H1 (cell line): ENCODE measurements around the gene SELPLG.

Source experiments
- CEBPB ChIP-seq: IDR thresholded peaks from 2 replicates; pipeline ENCODE4 v1.6.1; 2012; ENCODE audit warnings: low read depth, low read length
- EP300 ChIP-seq, 2 experiments: IDR thresholded peaks; 1 replicate in 1 of 2; 2 replicates in 1 of 2; pipeline ENCODE4 v1.6.1; 2011 to 2012; ENCODE audit warnings: low read depth in 2 of 2, low read length in 2 of 2, mild to moderate bottlenecking in 2 of 2, borderline replicate concordance in 1 of 2, inconsistent platforms in 1 of 2, moderate library complexity in 1 of 2
- EZH2 ChIP-seq: fragments of 200-600 bp; sonication (generic); IDR thresholded peaks from 2 replicates; pipeline ENCODE4 v1.7.1; 2012; ENCODE audit warnings: low read depth, mild to moderate bottlenecking, moderate library complexity, low read length, inconsistent platforms; ENCODE audit not compliant: severe bottlenecking
- JUN ChIP-seq: IDR thresholded peaks from 2 replicates; pipeline ENCODE4 v1.6.1; 2011; ENCODE audit warnings: low read depth, mild to moderate bottlenecking, improper control_type of control experiment, low read length
- POLR2A ChIP-seq, 2 experiments: IDR thresholded peaks; 1 replicate in 1 of 2; 2 replicates in 1 of 2; pipeline ENCODE4 v1.6.1; 2011; ENCODE audit warnings: low read depth in 2 of 2, low read length in 2 of 2, mild to moderate bottlenecking in 2 of 2; ENCODE audit errors: control extremely low read depth in 1 of 2
- RAD21 ChIP-seq, 2 experiments: IDR thresholded peaks in 1 of 2; conservative IDR thresholded peaks in 1 of 2; 2 replicates each; pipeline ENCODE4 v1.6.1; 2011; ENCODE audit warnings: low read depth in 2 of 2, low read length in 2 of 2, improper control_type of control experiment in 1 of 2, inconsistent platforms in 1 of 2, mild to moderate bottlenecking in 1 of 2, moderate library complexity in 1 of 2
- TBP ChIP-seq: IDR thresholded peaks from 2 replicates; pipeline ENCODE4 v1.6.1; 2011; ENCODE audit warnings: low read depth, low read length, improper control_type of control experiment
- TEAD4 ChIP-seq: IDR thresholded peaks from 2 replicates; pipeline ENCODE4 v1.6.1; 2012; ENCODE audit warnings: low read depth, low read length, inconsistent platforms, mixed read lengths
- YY1 ChIP-seq: IDR thresholded peaks from 2 replicates; pipeline ENCODE4 v1.6.1; 2011; ENCODE audit warnings: low read depth, mild to moderate bottlenecking, low read length
- TF ChIP-seq, protein P1 (sequence below), 3 experiments: IDR thresholded peaks; 1 replicate in 2 of 3; 2 replicates in 1 of 3; pipeline versions ENCODE4 v1.5.1 to v1.6.1; 2011; ENCODE audit warnings: low read length in 3 of 3, mild to moderate bottlenecking in 3 of 3, inconsistent platforms in 2 of 3, low read depth in 1 of 3, moderate library complexity in 1 of 3; ENCODE audit not compliant: insufficient read depth in 1 of 3; ENCODE audit errors: control extremely low read depth in 1 of 3
- TF ChIP-seq, protein P2 (sequence below): IDR thresholded peaks from 2 replicates; pipeline ENCODE4 v1.6.1; 2011; ENCODE audit warnings: low read length, improper control_type of control experiment
- TF ChIP-seq, protein P3 (sequence below): IDR thresholded peaks from 2 replicates; pipeline ENCODE4 v1.6.1; 2011; ENCODE audit warnings: low read depth, mild to moderate bottlenecking, low read length; ENCODE audit not compliant: insufficient read depth
- TF ChIP-seq, protein P4 (sequence below): IDR thresholded peaks from 2 replicates; pipeline ENCODE4 v1.6.1; 2012; ENCODE audit warnings: inconsistent platforms

DNA sequence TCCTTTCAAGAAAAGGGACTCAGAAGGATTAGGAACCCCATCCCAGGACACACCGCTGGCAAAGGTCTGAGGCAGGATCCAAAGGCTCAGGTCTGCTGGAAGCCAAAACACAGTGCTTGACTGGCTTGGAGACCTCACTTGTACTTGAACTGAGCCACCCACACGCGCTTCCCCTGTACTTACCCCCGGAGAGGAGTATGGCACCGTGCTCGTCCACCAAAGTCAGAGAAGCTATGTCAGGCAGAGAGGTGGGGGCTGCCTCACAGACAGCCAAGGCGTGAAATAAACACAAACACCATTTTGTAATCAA lies 11.1 kb upstream of the SELPLG start:
- TF ChIP-seq, protein P1, sequence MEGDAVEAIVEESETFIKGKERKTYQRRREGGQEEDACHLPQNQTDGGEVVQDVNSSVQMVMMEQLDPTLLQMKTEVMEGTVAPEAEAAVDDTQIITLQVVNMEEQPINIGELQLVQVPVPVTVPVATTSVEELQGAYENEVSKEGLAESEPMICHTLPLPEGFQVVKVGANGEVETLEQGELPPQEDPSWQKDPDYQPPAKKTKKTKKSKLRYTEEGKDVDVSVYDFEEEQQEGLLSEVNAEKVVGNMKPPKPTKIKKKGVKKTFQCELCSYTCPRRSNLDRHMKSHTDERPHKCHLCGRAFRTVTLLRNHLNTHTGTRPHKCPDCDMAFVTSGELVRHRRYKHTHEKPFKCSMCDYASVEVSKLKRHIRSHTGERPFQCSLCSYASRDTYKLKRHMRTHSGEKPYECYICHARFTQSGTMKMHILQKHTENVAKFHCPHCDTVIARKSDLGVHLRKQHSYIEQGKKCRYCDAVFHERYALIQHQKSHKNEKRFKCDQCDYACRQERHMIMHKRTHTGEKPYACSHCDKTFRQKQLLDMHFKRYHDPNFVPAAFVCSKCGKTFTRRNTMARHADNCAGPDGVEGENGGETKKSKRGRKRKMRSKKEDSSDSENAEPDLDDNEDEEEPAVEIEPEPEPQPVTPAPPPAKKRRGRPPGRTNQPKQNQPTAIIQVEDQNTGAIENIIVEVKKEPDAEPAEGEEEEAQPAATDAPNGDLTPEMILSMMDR (IDR thresholded peaks at IDR 0.05; ENCODE audit: control extremely low read depth in 1 of 3, insufficient read depth in 1 of 3, low read depth in 1 of 3, low read length in 3 of 3) = no peak
- TF ChIP-seq EZH2 (no peak), CEBPB (no peak), RAD21 (IDR thresholded peaks at IDR 0.05 in 1 of 2, conservative IDR thresholded peaks at IDR 0.05 in 1 of 2; ENCODE audit: low read depth in 2 of 2, low read length in 2 of 2) (no peak), JUN (no peak), TBP (no peak), YY1 (no peak), TEAD4 (no peak), EP300 (IDR thresholded peaks at IDR 0.05; ENCODE audit: borderline replicate concordance in 1 of 2, low read depth in 2 of 2, low read length in 2 of 2) (no peak), POLR2A (IDR thresholded peaks at IDR 0.05; ENCODE audit: control extremely low read depth in 1 of 2, low read depth in 2 of 2, low read length in 2 of 2) (no peak)
- TF ChIP-seq, protein P2, sequence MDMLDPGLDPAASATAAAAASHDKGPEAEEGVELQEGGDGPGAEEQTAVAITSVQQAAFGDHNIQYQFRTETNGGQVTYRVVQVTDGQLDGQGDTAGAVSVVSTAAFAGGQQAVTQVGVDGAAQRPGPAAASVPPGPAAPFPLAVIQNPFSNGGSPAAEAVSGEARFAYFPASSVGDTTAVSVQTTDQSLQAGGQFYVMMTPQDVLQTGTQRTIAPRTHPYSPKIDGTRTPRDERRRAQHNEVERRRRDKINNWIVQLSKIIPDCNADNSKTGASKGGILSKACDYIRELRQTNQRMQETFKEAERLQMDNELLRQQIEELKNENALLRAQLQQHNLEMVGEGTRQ = no peak
- TF ChIP-seq, protein P3, sequence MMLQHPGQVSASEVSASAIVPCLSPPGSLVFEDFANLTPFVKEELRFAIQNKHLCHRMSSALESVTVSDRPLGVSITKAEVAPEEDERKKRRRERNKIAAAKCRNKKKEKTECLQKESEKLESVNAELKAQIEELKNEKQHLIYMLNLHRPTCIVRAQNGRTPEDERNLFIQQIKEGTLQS = no peak
- TF ChIP-seq, protein P4, sequence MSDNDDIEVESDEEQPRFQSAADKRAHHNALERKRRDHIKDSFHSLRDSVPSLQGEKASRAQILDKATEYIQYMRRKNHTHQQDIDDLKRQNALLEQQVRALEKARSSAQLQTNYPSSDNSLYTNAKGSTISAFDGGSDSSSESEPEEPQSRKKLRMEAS = no peak
